ENCODE results near the gene TTPAL. TPM values are rescaled to one million over a fixed set of nuclear protein-coding genes. Genes with fewer than 3 reads are reported as not detected.

The TTPAL gene
- total and polyA plus RNA-seq, 4 donors, result 11.6 to 39.7 (median 17.6) TPM

GRCh38 chr20:44437497-44437896 lies 38.2 kb upstream of the TTPAL start (continued):
- no peak for TF ChIP-seq FOXA1 (IDR thresholded peaks at IDR 0.05)

DNA sequence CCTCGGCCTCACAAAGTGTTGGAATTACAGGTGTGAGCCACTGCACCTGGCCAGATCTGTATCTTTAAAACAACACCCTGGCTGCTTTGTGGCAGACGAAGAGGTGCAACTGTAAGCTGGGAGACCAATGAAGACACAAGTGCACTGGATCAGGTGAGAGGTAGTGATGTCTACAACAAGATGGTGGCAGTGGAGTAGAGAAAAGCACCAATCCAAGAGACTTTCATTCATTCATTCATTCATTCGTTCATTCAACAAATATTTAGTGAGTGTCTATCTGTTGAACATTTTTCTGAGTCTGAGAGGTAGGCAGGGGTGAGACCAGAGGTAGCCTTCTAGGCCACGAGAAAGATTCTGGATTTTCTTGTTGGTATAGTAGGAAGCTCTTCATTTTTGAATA lies 36.9 kb upstream of the TTPAL start:
- no peak overlapping the region for H3K4me3 ChIP-seq (ENCODE audit: low read depth in 1 of 3, low read length in 3 of 3)
- 83% methylated on average over 4 of the region's 4 CpGs for WGBS
- H3K9ac ChIP-seq (ENCODE audit: low read depth in 1 of 2, low read length in 2 of 2), result no peak overlapping the region
- no peaks in the 10 kb centered on the region for H3K36me3 ChIP-seq (ENCODE audit: control insufficient read depth in 4 of 4, insufficient read depth in 3 of 4, low read depth in 1 of 4, low read length in 3 of 4)
- H3K4me1 ChIP-seq (ENCODE audit: control insufficient read depth in 4 of 4, insufficient read depth in 4 of 4, low read length in 3 of 4), result peaks cover 4 to 23% (median 13%) of the 10 kb centered on the region in 4 donors
- DNase-seq (ENCODE audit: low spot score), result no peak
- TF ChIP-seq, protein P1, sequence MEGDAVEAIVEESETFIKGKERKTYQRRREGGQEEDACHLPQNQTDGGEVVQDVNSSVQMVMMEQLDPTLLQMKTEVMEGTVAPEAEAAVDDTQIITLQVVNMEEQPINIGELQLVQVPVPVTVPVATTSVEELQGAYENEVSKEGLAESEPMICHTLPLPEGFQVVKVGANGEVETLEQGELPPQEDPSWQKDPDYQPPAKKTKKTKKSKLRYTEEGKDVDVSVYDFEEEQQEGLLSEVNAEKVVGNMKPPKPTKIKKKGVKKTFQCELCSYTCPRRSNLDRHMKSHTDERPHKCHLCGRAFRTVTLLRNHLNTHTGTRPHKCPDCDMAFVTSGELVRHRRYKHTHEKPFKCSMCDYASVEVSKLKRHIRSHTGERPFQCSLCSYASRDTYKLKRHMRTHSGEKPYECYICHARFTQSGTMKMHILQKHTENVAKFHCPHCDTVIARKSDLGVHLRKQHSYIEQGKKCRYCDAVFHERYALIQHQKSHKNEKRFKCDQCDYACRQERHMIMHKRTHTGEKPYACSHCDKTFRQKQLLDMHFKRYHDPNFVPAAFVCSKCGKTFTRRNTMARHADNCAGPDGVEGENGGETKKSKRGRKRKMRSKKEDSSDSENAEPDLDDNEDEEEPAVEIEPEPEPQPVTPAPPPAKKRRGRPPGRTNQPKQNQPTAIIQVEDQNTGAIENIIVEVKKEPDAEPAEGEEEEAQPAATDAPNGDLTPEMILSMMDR (IDR thresholded peaks at IDR 0.05; ENCODE audit: low read depth, low read length, missing input control), result no peak
- TF ChIP-seq GABPA (IDR thresholded peaks at IDR 0.05 in 1 of 2, conservative IDR thresholded peaks at IDR 0.05 in 1 of 2), result no peak
- no peak for TF ChIP-seq TAF1 (conservative IDR thresholded peaks at IDR 0.05)
- TF ChIP-seq, protein P2, sequence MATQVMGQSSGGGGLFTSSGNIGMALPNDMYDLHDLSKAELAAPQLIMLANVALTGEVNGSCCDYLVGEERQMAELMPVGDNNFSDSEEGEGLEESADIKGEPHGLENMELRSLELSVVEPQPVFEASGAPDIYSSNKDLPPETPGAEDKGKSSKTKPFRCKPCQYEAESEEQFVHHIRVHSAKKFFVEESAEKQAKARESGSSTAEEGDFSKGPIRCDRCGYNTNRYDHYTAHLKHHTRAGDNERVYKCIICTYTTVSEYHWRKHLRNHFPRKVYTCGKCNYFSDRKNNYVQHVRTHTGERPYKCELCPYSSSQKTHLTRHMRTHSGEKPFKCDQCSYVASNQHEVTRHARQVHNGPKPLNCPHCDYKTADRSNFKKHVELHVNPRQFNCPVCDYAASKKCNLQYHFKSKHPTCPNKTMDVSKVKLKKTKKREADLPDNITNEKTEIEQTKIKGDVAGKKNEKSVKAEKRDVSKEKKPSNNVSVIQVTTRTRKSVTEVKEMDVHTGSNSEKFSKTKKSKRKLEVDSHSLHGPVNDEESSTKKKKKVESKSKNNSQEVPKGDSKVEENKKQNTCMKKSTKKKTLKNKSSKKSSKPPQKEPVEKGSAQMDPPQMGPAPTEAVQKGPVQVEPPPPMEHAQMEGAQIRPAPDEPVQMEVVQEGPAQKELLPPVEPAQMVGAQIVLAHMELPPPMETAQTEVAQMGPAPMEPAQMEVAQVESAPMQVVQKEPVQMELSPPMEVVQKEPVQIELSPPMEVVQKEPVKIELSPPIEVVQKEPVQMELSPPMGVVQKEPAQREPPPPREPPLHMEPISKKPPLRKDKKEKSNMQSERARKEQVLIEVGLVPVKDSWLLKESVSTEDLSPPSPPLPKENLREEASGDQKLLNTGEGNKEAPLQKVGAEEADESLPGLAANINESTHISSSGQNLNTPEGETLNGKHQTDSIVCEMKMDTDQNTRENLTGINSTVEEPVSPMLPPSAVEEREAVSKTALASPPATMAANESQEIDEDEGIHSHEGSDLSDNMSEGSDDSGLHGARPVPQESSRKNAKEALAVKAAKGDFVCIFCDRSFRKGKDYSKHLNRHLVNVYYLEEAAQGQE (IDR thresholded peaks at IDR 0.05), result no peak
- no peak for TF ChIP-seq RXRA (IDR thresholded peaks at IDR 0.05)
- TF ChIP-seq HNF4A (conservative IDR thresholded peaks at IDR 0.05), result no peak
- TF ChIP-seq, protein P3, sequence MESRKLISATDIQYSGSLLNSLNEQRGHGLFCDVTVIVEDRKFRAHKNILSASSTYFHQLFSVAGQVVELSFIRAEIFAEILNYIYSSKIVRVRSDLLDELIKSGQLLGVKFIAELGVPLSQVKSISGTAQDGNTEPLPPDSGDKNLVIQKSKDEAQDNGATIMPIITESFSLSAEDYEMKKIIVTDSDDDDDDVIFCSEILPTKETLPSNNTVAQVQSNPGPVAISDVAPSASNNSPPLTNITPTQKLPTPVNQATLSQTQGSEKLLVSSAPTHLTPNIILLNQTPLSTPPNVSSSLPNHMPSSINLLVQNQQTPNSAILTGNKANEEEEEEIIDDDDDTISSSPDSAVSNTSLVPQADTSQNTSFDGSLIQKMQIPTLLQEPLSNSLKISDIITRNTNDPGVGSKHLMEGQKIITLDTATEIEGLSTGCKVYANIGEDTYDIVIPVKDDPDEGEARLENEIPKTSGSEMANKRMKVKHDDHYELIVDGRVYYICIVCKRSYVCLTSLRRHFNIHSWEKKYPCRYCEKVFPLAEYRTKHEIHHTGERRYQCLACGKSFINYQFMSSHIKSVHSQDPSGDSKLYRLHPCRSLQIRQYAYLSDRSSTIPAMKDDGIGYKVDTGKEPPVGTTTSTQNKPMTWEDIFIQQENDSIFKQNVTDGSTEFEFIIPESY (IDR thresholded peaks at IDR 0.05), result no peak
- no peak overlapping the region for H3K27ac ChIP-seq (ENCODE audit: low read depth in 1 of 2, low read length in 2 of 2)
- no peaks in the 10 kb centered on the region for H3K27me3 ChIP-seq (ENCODE audit: control insufficient read depth in 4 of 4, insufficient read depth in 4 of 4, low read length in 3 of 4)
- no peaks in the 10 kb centered on the region for H3K9me3 ChIP-seq (ENCODE audit: control insufficient read depth in 4 of 4, low read length in 3 of 4)

- H3K4me3 ChIP-seq (ENCODE audit: low read depth in 1 of 3, low read length in 3 of 3), result no peak overlapping the region
- H3K9ac ChIP-seq (ENCODE audit: low read depth in 1 of 2, low read length in 2 of 2), result no peak overlapping the region
- no peak overlapping the region for H3K27ac ChIP-seq (ENCODE audit: low read depth in 1 of 2, low read length in 2 of 2)
- no peaks in the 10 kb centered on the region for H3K27me3 ChIP-seq (ENCODE audit: control insufficient read depth in 4 of 4, insufficient read depth in 4 of 4, low read length in 3 of 4)
- peaks cover 4 to 19% (median 11%) of the 10 kb centered on the region in 4 donors for H3K4me1 ChIP-seq (ENCODE audit: control insufficient read depth in 4 of 4, insufficient read depth in 4 of 4, low read length in 3 of 4)
- 80% methylated on average over 2 of the region's 2 CpGs for WGBS
- H3K36me3 ChIP-seq (ENCODE audit: control insufficient read depth in 4 of 4, insufficient read depth in 3 of 4, low read depth in 1 of 4, low read length in 3 of 4), result no peaks in the 10 kb centered on the region
- H3K9me3 ChIP-seq (ENCODE audit: control insufficient read depth in 4 of 4, low read length in 3 of 4), result no peaks in the 10 kb centered on the region
- no peak for DNase-seq (ENCODE audit: low spot score)
- no peak for TF ChIP-seq FOXA1 (IDR thresholded peaks at IDR 0.05)
- TF ChIP-seq JUND (IDR thresholded peaks at IDR 0.05), result no peak
- no peak for TF ChIP-seq SP1 (IDR thresholded peaks at IDR 0.05)
- no peak for TF ChIP-seq RAD21 (IDR thresholded peaks at IDR 0.05)
- TF ChIP-seq, protein P2 (IDR thresholded peaks at IDR 0.05), result no peak
- no peak for TF ChIP-seq ATF3 (IDR thresholded peaks at IDR 0.05)
- no peak for TF ChIP-seq HNF4G (IDR thresholded peaks at IDR 0.05)
- TF ChIP-seq GABPA (IDR thresholded peaks at IDR 0.05 in 1 of 2, conservative IDR thresholded peaks at IDR 0.05 in 1 of 2), result no peak
- TF ChIP-seq, protein P3 (IDR thresholded peaks at IDR 0.05), result no peak
- TF ChIP-seq, protein P4, sequence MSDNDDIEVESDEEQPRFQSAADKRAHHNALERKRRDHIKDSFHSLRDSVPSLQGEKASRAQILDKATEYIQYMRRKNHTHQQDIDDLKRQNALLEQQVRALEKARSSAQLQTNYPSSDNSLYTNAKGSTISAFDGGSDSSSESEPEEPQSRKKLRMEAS (IDR thresholded peaks at IDR 0.05), result no peak
- no peak for TF ChIP-seq TAF1 (conservative IDR thresholded peaks at IDR 0.05)
These were observed 36.4 kb upstream of the TTPAL start for GRCh38 chr20:44439318-44439717.
